Suprapubic skin (tissue), 4 donors: ENCODE data around the gene RNF223. TPM values are rescaled to one million over a fixed set of nuclear protein-coding genes. Genes with fewer than 3 reads are reported as not detected.
"Not testable (repeated sequence)": the region's sequence is repeated elsewhere in the genome, so short reads cannot be mapped to it uniquely, and the experiment has no call there.

ENCODE experiments used
- DNase-seq, 2 donors: peaks; one replicate each; pipeline ENCODE4 v3.0.0-alpha.2; 2019; ENCODE audit warnings: low spot score in 2 of 2
- H3K27ac ChIP-seq: fragments of 200-600 bp; sonication (generic); one replicate; pipeline ENCODE4 v1.5.1; 2019
- H3K27me3 ChIP-seq: fragments of 200-600 bp; sonication (generic); one replicate; pipeline ENCODE4 v1.5.1; 2019
- H3K36me3 ChIP-seq: fragments of 200-600 bp; sonication (generic); one replicate; pipeline ENCODE4 v1.5.1; 2019
- H3K4me1 ChIP-seq: fragments of 200-600 bp; sonication (generic); one replicate; pipeline ENCODE4 v1.5.1; 2019
- H3K4me3 ChIP-seq: fragments of 200-600 bp; sonication (generic); one replicate; pipeline ENCODE4 v1.5.1; 2019; ENCODE audit warnings: mild to moderate bottlenecking
- H3K9me3 ChIP-seq: fragments of 200-600 bp; sonication (generic); one replicate; pipeline ENCODE4 v1.5.1; 2019
- CTCF ChIP-seq, 2 donors: fragments of 200-600 bp in 1 of 2; fragments of 450-650 bp in 1 of 2; sonication (generic) in 1 of 2; IDR thresholded peaks; one replicate each; pipeline ENCODE4 v1.5.1; 2016 to 2019; ENCODE audit warnings: antibody characterized with exemption in 2 of 2, mild to moderate bottlenecking in 1 of 2, moderate library complexity in 1 of 2
- EP300 ChIP-seq: sonication (generic); formaldehyde crosslinking; IDR thresholded peaks from one replicate; pipeline ENCODE4 v1.6.1; 2017; ENCODE audit warnings: antibody characterized with exemption
- POLR2A ChIP-seq, 2 donors: fragments of 450-650 bp; IDR thresholded peaks; one replicate each; pipeline ENCODE4 v1.6.1; 2017; ENCODE audit warnings: antibody characterized with exemption in 2 of 2, mild to moderate bottlenecking in 2 of 2, moderate library complexity in 2 of 2
- POLR2AphosphoS5 ChIP-seq, 3 donors: sonication (generic); formaldehyde crosslinking; IDR thresholded peaks; one replicate each; pipeline ENCODE4 v1.6.1; 2017; ENCODE audit warnings: antibody characterized with exemption in 3 of 3
- WGBS: methylation state at CpG from one replicate; pipeline ENCODE4 v1.1.5; 2018; 5-methylcytosine and 5-hydroxymethylcytosine counted together
- total RNA-seq, 4 donors: library from RNA; depleted of rRNA; stranded (reverse); fragments of >200 nt; gene quantifications; one replicate each; pipeline ENCODE4 v1.1.0, GENCODE V29; 2016

RNF223 gene
- total RNA-seq, 4 donors from 2014 or later = 1.8 to 4.9 (median 4.8) TPM

GRCh38 chr1:1066403-1067283 is 7.5 kb downstream of the RNF223 start:
- TF ChIP-seq POLR2A (IDR thresholded peaks at IDR 0.05) = no peak
- TF ChIP-seq EP300 = no peak
- no peak for TF ChIP-seq POLR2AphosphoS5 (IDR thresholded peaks at IDR 0.05)
- no peak for TF ChIP-seq CTCF (IDR thresholded peaks at IDR 0.05)
- H3K4me3 ChIP-seq = no peak overlapping the region
- H3K27ac ChIP-seq = no peak overlapping the region
- no peaks in the 10 kb centered on the region for H3K36me3 ChIP-seq
- WGBS = 63% methylated on average over 25 of the region's 27 CpGs
- no peaks in the 10 kb centered on the region for H3K9me3 ChIP-seq
- peaks cover 80% of the 10 kb centered on the region for H3K27me3 ChIP-seq
- peaks cover 47% of the 10 kb centered on the region for H3K4me1 ChIP-seq
- no peak for DNase-seq

GRCh38 chr1:1065940-1066304 is 8.2 kb downstream of the RNF223 start:
- H3K9me3 ChIP-seq, DNase-seq, H3K27ac ChIP-seq, H3K4me3 ChIP-seq, H3K36me3 ChIP-seq: not testable (repeated sequence)
- 74% methylated on average over 10 of the region's 11 CpGs for WGBS
- H3K27me3 ChIP-seq = peaks cover 82% of the 10 kb centered on the region
- peaks cover 47% of the 10 kb centered on the region for H3K4me1 ChIP-seq

GRCh38 chr1:1065265-1065939 is 8.7 kb downstream of the RNF223 start:
- TF ChIP-seq POLR2A (IDR thresholded peaks at IDR 0.05) (no peak), EP300 (no peak), POLR2AphosphoS5 (IDR thresholded peaks at IDR 0.05) (no peak), CTCF (IDR thresholded peaks at IDR 0.05) (no peak)
- DNase-seq = no peak
- Histone ChIP-seq H3K27ac (no peak overlapping the region), H3K36me3 (no peaks in the 10 kb centered on the region), H3K4me3 (no peak overlapping the region), H3K27me3 (peaks cover 82% of the 10 kb centered on the region), H3K4me1 (peaks cover 48% of the 10 kb centered on the region), H3K9me3 (no peaks in the 10 kb centered on the region)
- 70% methylated on average over 18 of the region's 20 CpGs for WGBS

- Histone ChIP-seq H3K4me3 (peak overlapping the region; percentile 11), H3K27me3 (peaks cover 87% of the 10 kb centered on the region), H3K4me1 (peaks cover 54% of the 10 kb centered on the region), H3K36me3 (no peaks in the 10 kb centered on the region), H3K9me3 (no peaks in the 10 kb centered on the region), H3K27ac (no peak overlapping the region)
- DNase-seq = no peak
- WGBS = 7% methylated on average over 8 of the region's 50 CpGs
- TF ChIP-seq CTCF (IDR thresholded peaks at IDR 0.05) = peak; percentile 53 to 85
- no peak for TF ChIP-seq EP300
- TF ChIP-seq POLR2A (IDR thresholded peaks at IDR 0.05) = no peak
- TF ChIP-seq POLR2AphosphoS5 (IDR thresholded peaks at IDR 0.05) = no peak
Measured at GRCh38 chr1:1063945-1064831, 9.9 kb downstream of the RNF223 start.

GRCh38 chr1:1063261-1063944 is 10.7 kb downstream of the RNF223 start:
- Histone ChIP-seq H3K9me3 (no peaks in the 10 kb centered on the region), H3K36me3 (no peaks in the 10 kb centered on the region), H3K27ac (no peak overlapping the region), H3K4me3 (peak overlapping the region; percentile 11), H3K4me1 (peaks cover 54% of the 10 kb centered on the region), H3K27me3 (peaks cover 87% of the 10 kb centered on the region)
- TF ChIP-seq POLR2AphosphoS5 (IDR thresholded peaks at IDR 0.05) (no peak), POLR2A (IDR thresholded peaks at IDR 0.05) (no peak), CTCF (IDR thresholded peaks at IDR 0.05) (no peak), EP300 (no peak)
- 0% methylated on average over 1 of the region's 24 CpGs for WGBS
- no peak for DNase-seq
